Mononuclear cell (primary cell): ENCODE data around the gene LRRC36. TPM values are rescaled to one million over a fixed set of nuclear protein-coding genes. Genes with fewer than 3 reads are reported as not detected.
"Not testable (repeated sequence)": the region's sequence is repeated elsewhere in the genome, so short reads cannot be mapped to it uniquely, and the experiment has no call there.

Experiments used
- H3K27me3 ChIP-seq: 2 replicates; pipeline ENCODE4 v1.6.0; 2011; ENCODE audit warnings: low read length, control low read depth; ENCODE audit not compliant: insufficient read depth
- H3K4me1 ChIP-seq: 2 replicates; pipeline ENCODE4 v1.5.1; 2011; ENCODE audit warnings: mild to moderate bottlenecking, low read length, control low read depth; ENCODE audit not compliant: insufficient read depth
- H3K4me3 ChIP-seq: 2 replicates; pipeline ENCODE4 v1.5.1; 2011; ENCODE audit warnings: mild to moderate bottlenecking, low read length, moderate library complexity
- H3K9me3 ChIP-seq: 2 replicates; pipeline ENCODE4 v1.5.1; 2011; ENCODE audit warnings: low read depth, mild to moderate bottlenecking, control low read depth, low read length
- total RNA-seq: library from RNA; depleted of rRNA; stranded (reverse); fragments of >200 nt; gene quantifications from one replicate; pipeline ENCODE4 v1.2.3, GENCODE V29; 2012

The LRRC36 gene
- total RNA-seq, 1 donor, result 0.31 TPM

GRCh38 chr16:67409631-67410030 lies 83.0 kb downstream of the LRRC36 start:
- no peaks in the 10 kb centered on the region for H3K4me1 ChIP-seq
- no peaks in the 10 kb centered on the region for H3K9me3 ChIP-seq
- H3K27me3 ChIP-seq, result no peaks in the 10 kb centered on the region
- H3K4me3 ChIP-seq, result no peak overlapping the region

- no peaks in the 10 kb centered on the region for H3K27me3 ChIP-seq
- H3K9me3 ChIP-seq, result no peaks in the 10 kb centered on the region
- H3K4me1 ChIP-seq, result peaks cover 7% of the 10 kb centered on the region
- no peak overlapping the region for H3K4me3 ChIP-seq
Observed at GRCh38 chr16:67411339-67411738, 84.7 kb downstream of the LRRC36 start.

GRCh38 chr16:67412294-67412693 lies 85.7 kb downstream of the LRRC36 start:
- Histone ChIP-seq H3K27me3 (peaks cover 2% of the 10 kb centered on the region), H3K4me1 (peaks cover 12% of the 10 kb centered on the region), H3K9me3 (no peaks in the 10 kb centered on the region), H3K4me3 (no peak overlapping the region)

DNA sequence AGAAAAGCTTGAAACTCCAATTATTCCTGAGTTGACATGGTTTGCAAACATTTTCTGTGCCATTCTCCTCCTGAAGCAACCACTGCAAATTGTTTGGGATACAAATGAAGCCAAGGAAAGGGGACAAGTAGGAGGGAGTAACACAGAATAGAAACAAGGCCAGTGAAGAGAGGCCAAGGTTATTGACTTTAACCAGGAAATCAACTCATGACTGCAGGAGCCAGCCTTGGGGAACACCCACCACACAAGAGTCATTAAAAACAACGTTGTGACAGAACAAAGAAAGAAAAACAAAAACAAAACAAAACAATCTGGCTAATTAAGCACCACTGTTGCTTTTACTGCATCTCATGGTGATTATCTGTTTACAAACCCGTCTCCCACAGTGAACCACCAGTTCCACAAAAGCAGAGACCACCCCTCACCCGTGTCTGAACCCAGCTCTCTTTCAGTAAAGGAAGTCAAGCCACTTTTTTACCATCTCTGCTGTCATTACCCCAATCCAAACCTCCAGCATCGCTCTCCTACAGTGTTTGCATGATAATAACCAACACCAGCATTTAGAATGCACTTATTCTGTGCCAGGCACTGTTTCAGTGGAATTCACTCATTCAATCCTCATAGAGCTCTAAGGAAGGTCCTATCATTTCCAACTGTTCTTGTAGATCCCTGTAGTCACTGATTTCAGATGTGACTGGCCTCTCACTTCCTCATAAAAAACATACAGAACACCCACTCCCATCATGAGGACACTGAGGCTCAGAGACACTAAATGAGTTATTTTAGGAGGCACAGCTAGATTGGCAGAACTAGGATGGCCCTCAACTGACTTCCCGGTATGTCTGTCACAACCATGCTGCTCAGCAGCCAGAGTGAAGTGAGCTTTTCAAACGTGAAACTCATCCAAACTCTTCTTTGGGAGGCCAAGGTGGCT lies 87.6 kb downstream of the LRRC36 start:
- H3K4me3 ChIP-seq, result no peak overlapping the region
- peaks cover 12% of the 10 kb centered on the region for H3K4me1 ChIP-seq
- H3K9me3 ChIP-seq, result no peaks in the 10 kb centered on the region
- H3K27me3 ChIP-seq, result peaks cover 4% of the 10 kb centered on the region

GRCh38 chr16:67415421-67415820 lies 88.8 kb downstream of the LRRC36 start:
- peaks cover 12% of the 10 kb centered on the region for H3K4me1 ChIP-seq
- H3K9me3 ChIP-seq, H3K4me3 ChIP-seq, H3K27me3 ChIP-seq: not testable (repeated sequence)

DNA sequence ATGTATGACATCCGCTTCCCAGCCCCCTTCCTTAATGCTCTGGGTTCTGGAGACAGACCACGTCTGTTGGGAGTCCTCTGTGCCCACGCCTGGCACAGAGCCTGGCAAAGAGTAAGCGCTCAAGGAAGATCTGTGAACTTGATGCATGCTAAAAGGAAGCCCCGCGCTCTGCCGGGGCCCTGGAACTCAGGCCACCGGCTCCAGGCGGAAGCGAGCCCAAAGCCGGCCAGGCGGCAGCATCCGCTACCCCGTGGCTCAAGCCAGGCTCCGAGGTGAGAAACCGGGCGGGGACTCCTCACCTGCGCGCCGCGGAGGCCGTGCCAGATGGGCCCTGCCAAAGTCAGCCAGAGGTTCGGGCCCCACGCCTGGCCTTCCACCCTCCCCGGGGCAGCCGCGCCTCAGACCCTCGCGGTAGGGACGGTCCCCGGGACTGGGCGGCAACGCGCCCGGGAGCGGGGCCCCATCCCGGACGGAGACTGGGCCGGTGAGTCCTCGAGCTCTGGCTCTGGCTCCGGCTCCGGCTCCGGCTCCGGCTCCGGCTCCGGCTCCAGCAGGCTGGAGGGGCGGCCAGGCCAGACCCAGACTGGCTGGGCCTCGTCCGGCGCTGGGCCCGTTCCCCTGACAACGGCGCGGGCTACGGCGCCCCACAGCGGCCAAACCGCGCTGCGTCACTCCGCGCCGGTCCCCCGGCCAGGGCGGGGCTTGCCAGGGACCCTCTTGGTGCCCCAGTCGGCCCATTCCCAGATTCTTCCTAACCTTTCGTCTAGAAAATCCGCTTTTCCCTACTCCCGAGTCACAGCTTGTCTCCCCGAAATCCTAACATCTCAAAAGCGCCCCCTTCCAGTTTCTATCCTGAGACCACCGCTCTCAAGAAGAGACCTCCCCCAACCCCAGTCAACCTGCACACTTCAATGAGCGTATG lies 89.5 kb downstream of the LRRC36 start, which contains the start of gene ZDHHC1:
ZDHHC1 (minus strand) TSS at position 606 of the 922 bp plus-strand sequence. CDS start 8,702 bp downstream, outside the sequence.
- Histone ChIP-seq H3K4me1 (peaks cover 12% of the 10 kb centered on the region), H3K4me3 (peak within 1 kb of the TSS; percentile 35), H3K27me3 (peaks cover 4% of the 10 kb centered on the region), H3K9me3 (no peaks in the 10 kb centered on the region)

GRCh38 chr16:67417333-67418061 lies 90.9 kb downstream of the LRRC36 start:
- H3K4me1 ChIP-seq, result peaks cover 12% of the 10 kb centered on the region
- no peak overlapping the region for H3K4me3 ChIP-seq
- H3K27me3 ChIP-seq, result peaks cover 4% of the 10 kb centered on the region
- H3K9me3 ChIP-seq, result no peaks in the 10 kb centered on the region

GRCh38 chr16:67419502-67419901 lies 92.9 kb downstream of the LRRC36 start:
- Histone ChIP-seq H3K4me3 (no peak overlapping the region), H3K9me3 (no peaks in the 10 kb centered on the region), H3K27me3 (peaks cover 7% of the 10 kb centered on the region), H3K4me1 (peaks cover 12% of the 10 kb centered on the region)

- H3K4me1 ChIP-seq, result peaks cover 12% of the 10 kb centered on the region
- no peaks in the 10 kb centered on the region for H3K9me3 ChIP-seq
- peaks cover 11% of the 10 kb centered on the region for H3K27me3 ChIP-seq
- no peak overlapping the region for H3K4me3 ChIP-seq
Observed at GRCh38 chr16:67419931-67420330, 93.3 kb downstream of the LRRC36 start.

DNA sequence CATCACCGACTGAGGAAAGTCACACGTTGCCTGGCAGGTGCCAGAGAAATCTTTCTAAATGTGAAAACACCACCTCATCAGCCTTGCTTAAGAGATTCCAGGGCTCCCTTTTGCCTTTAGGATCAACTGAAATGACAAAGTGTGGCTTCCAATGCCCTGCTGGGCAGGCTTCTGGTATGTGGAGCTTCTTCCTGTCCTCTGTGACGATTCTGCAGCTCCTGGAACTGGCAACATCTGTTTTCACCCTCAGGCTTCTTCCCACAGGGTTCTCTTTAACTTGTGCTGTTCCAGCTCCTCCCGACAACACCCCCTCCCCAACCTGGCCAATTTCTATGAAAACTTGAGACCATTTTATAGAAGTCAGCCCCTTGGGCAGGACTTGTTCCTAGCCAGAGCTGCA lies 94.4 kb downstream of the LRRC36 start:
- H3K27me3 ChIP-seq, result peaks cover 16% of the 10 kb centered on the region
- peaks cover 7% of the 10 kb centered on the region for H3K4me1 ChIP-seq
- H3K9me3 ChIP-seq, result no peaks in the 10 kb centered on the region
- H3K4me3 ChIP-seq, result no peak overlapping the region

GRCh38 chr16:67423015-67423414 lies 96.4 kb downstream of the LRRC36 start:
- H3K27me3 ChIP-seq, result peaks cover 11% of the 10 kb centered on the region
- no peaks in the 10 kb centered on the region for H3K9me3 ChIP-seq
- no peaks in the 10 kb centered on the region for H3K4me1 ChIP-seq
- H3K4me3 ChIP-seq, result no peak overlapping the region

- no peaks in the 10 kb centered on the region for H3K4me1 ChIP-seq
- peaks cover 16% of the 10 kb centered on the region for H3K27me3 ChIP-seq
- H3K9me3 ChIP-seq, result no peaks in the 10 kb centered on the region
- H3K4me3 ChIP-seq, result no peak overlapping the region
Observed at GRCh38 chr16:67423611-67424260, 97.1 kb downstream of the LRRC36 start.

GRCh38 chr16:67424261-67424615 lies 97.6 kb downstream of the LRRC36 start:
- peaks cover 21% of the 10 kb centered on the region for H3K27me3 ChIP-seq
- no peaks in the 10 kb centered on the region for H3K4me1 ChIP-seq
- H3K9me3 ChIP-seq, result no peaks in the 10 kb centered on the region
- H3K4me3 ChIP-seq, result no peak overlapping the region

DNA sequence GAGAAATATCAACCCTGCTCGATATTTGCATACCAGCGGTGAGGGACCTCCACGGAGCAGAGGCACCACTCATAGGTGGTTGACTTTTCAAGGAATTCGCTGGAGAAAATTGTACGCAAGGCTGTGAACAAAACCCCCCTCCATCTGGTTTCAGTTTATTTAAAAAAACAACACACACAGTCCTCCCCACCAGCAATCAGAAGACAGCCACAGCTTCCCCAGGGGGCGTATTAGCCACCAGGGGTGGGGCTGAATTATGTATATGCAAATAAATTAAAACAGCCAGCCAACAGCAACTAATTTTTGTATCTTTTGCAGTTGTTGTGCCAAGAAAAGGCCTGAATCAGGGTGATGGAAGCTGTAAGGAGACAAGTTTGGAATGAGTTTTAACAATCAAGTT lies 98.4 kb downstream of the LRRC36 start:
- Histone ChIP-seq H3K9me3 (no peaks in the 10 kb centered on the region), H3K4me1 (peaks cover under 1% of the 10 kb centered on the region), H3K4me3 (no peak overlapping the region), H3K27me3 (peaks cover 29% of the 10 kb centered on the region)
